GM23338 (cell line): Measurements from ENCODE around the gene BRD7.

Experiments
- CREB1 ChIP-seq: fragments of 250-450 bp; sonication (Bioruptor Pico); IDR thresholded peaks from 2 replicates; pipeline ENCODE4 v1.5.0; 2020; ENCODE audit warnings: low read depth, mild to moderate bottlenecking, moderate library complexity
- CTCF ChIP-seq, 2 experiments: fragments of 200-600 bp in 1 of 2; sonication (generic) in 1 of 2; conservative IDR thresholded peaks; 2 replicates each; pipeline versions ENCODE4 v1.5.1 to v1.6.1; 2016 to 2017; ENCODE audit warnings: antibody characterized with exemption in 2 of 2, low read depth in 2 of 2, mild to moderate bottlenecking in 2 of 2, moderate library complexity in 1 of 2
- ETS1 ChIP-seq: IDR thresholded peaks from 2 replicates; pipeline ENCODE4 v1.6.1; 2016; ENCODE audit warnings: antibody characterized with exemption
- EZH2 ChIP-seq: fragments of 200-600 bp; sonication (generic); IDR thresholded peaks from one replicate; pipeline ENCODE4 v1.8.0; 2017; ENCODE audit warnings: antibody characterized with exemption, mild to moderate bottlenecking, low read depth; ENCODE audit not compliant: unreplicated experiment
- JUNB ChIP-seq: IDR thresholded peaks from one replicate; pipeline ENCODE4 v1.6.1; 2016; ENCODE audit warnings: antibody characterized with exemption; ENCODE audit not compliant: unreplicated experiment
- POLR2AphosphoS5 ChIP-seq: IDR thresholded peaks from 2 replicates; pipeline ENCODE4 v1.6.1; 2016; ENCODE audit warnings: antibody characterized with exemption, low read depth
- TF ChIP-seq, protein P1 (sequence below): IDR thresholded peaks from one replicate; pipeline ENCODE4 v1.6.1; 2018; ENCODE audit warnings: antibody characterized with exemption; ENCODE audit not compliant: unreplicated experiment

- TF ChIP-seq JUNB (no peak), CTCF (conservative IDR thresholded peaks at IDR 0.05; ENCODE audit: low read depth in 2 of 2) (no peak), ETS1 (no peak), EZH2 (no peak), POLR2AphosphoS5 (no peak), CREB1 (CRISPR knock-in tag) (no peak)
- TF ChIP-seq, protein P1, sequence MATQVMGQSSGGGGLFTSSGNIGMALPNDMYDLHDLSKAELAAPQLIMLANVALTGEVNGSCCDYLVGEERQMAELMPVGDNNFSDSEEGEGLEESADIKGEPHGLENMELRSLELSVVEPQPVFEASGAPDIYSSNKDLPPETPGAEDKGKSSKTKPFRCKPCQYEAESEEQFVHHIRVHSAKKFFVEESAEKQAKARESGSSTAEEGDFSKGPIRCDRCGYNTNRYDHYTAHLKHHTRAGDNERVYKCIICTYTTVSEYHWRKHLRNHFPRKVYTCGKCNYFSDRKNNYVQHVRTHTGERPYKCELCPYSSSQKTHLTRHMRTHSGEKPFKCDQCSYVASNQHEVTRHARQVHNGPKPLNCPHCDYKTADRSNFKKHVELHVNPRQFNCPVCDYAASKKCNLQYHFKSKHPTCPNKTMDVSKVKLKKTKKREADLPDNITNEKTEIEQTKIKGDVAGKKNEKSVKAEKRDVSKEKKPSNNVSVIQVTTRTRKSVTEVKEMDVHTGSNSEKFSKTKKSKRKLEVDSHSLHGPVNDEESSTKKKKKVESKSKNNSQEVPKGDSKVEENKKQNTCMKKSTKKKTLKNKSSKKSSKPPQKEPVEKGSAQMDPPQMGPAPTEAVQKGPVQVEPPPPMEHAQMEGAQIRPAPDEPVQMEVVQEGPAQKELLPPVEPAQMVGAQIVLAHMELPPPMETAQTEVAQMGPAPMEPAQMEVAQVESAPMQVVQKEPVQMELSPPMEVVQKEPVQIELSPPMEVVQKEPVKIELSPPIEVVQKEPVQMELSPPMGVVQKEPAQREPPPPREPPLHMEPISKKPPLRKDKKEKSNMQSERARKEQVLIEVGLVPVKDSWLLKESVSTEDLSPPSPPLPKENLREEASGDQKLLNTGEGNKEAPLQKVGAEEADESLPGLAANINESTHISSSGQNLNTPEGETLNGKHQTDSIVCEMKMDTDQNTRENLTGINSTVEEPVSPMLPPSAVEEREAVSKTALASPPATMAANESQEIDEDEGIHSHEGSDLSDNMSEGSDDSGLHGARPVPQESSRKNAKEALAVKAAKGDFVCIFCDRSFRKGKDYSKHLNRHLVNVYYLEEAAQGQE, result no peak
These were observed 75.6 kb downstream of the BRD7 start for GRCh38 chr16:50293041-50293783.
